Measurements from ENCODE around the gene JUND. TPM values are rescaled to one million over a fixed set of nuclear protein-coding genes. Genes with fewer than 3 reads are reported as not detected.
"Not testable (repeated sequence)": the region's sequence is repeated elsewhere in the genome, so short reads cannot be mapped to it uniquely, and the experiment has no call there.

JUND gene
- total RNA-seq, 2 donors from 2014 or later: 250 to 607 TPM

DNA sequence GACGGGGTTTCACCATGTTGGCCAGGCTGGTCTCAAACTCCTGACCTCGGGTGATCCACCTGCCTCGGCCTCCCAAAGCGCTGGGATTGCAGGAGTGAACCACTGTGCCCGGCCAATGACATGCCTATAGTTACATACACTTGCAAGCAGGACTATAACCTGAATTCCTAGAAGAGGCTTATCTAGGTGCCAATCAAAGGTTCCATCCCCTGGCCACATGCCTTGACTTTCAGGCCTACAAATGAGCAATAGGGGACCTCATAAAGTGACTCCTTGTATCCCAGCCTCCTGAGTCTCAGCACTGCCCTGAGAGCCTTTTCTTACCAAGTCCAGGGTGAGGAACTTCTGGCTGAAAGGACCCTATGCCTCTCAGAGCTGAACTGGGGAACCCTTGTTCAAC, 45.4 kb upstream of the JUND start:
- Histone ChIP-seq H3K27ac (no peak overlapping the region), H3K27me3 (no peaks in the 10 kb centered on the region), H3K4me1 (peaks cover 30% of the 10 kb centered on the region), H3K4me3 (no peak overlapping the region), H3K9me3 (no peaks in the 10 kb centered on the region), H3K36me3 (replicated peaks in 1 of 2; ENCODE audit: insufficient read depth in 1 of 2, low read depth in 2 of 2) (no peaks in the 10 kb centered on the region)
- 67 to 82% methylated on average over 3 to 5 of the region's 5 CpGs for whole genome bisulfite sequencing, 2 donors
- TF ChIP-seq CTCF (IDR thresholded peaks at IDR 0.05): no peak
- no peak for TF ChIP-seq POLR2A (IDR thresholded peaks at IDR 0.05)
- ATAC-seq (no peak), DNase-seq (no peak)
- intact Hi-C loops (cut with DNase I): no loop called here

GRCh38 chr19:18324373-18324731, 42.9 kb upstream of the JUND start:
- H3K4me3 ChIP-seq; ATAC-seq; H3K9me3 ChIP-seq; DNase-seq; H3K36me3 ChIP-seq (replicated peaks in 1 of 2; ENCODE audit: insufficient read depth in 1 of 2, low read depth in 2 of 2); intact Hi-C loops (cut with DNase I); H3K27me3 ChIP-seq: not testable (repeated sequence)
- peaks cover 50% of the 10 kb centered on the region for H3K4me1 ChIP-seq
- peak overlapping the region in 3 of 4 donors; percentile 88 to 92 (median 88) for H3K27ac ChIP-seq
- WGBS, 2 donors: 43 to 48% methylated on average over 6 of the region's 6 CpGs

DNA sequence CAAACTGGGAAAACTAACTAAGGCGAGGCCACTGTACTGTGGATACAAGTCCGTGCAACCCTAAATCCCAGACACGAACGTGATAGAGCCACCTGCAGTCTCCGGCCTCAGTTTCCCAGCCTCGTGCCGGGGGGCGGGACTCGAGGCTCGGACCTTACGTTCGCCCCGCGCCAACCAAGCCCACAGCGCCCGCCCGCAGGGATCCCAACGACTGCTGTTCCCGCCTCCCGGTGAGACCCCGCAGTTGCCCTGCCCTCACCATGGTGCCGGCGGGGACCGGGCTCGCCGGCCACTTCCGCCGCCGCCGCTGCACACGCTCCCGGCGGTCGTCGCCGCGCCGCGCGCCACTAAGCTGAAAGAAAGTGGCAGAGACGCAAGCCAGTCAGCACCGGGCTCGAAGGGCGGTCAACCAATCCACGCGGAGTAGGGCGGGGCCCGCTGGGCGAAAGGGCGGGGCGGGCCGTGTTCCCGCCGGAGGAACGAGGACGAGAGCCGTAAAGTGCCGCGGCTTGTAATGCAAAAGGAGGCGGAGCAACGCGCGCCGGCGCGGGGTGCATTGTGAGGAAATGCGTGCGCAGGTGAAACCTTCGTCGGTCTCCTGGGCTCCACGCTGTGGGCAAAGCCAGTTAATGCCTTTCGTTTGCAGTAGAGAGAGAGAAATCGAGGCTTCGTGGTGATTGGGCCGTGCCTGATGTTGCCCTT, 41.5 kb upstream of the JUND start, which contains the start of gene LSM4:
Gene LSM4 (minus strand): TSS at position 318 of the 702 bp plus-strand sequence. CDS start 56 bp downstream, at position 262.
- DNase-seq (peak; percentile 99), ATAC-seq (peak; percentile 98)
- H3K27me3 ChIP-seq: no peaks in the 10 kb centered on the region
- TF ChIP-seq POLR2A (IDR thresholded peaks at IDR 0.05) (peak; percentile 66 to 78 (median 74)), CTCF (IDR thresholded peaks at IDR 0.05) (peak in 6 of 7 experiments; percentile 5 to 70 (median 58))
- H3K36me3 ChIP-seq (replicated peaks in 1 of 2; ENCODE audit: insufficient read depth in 1 of 2, low read depth in 2 of 2): no peaks in the 10 kb centered on the region
- intact Hi-C loops (cut with DNase I): no loop called here
- H3K9me3 ChIP-seq: no peaks in the 10 kb centered on the region
- peak within 1 kb of the TSS; percentile 50 to 66 for H3K4me3 ChIP-seq
- 0% methylated on average over 23 to 72 of the region's 75 CpGs for WGBS, 2 donors
- H3K27ac ChIP-seq: peak within 1 kb of the TSS; percentile 85 to 92 (median 88)
- peaks cover 55% of the 10 kb centered on the region for H3K4me1 ChIP-seq

DNA sequence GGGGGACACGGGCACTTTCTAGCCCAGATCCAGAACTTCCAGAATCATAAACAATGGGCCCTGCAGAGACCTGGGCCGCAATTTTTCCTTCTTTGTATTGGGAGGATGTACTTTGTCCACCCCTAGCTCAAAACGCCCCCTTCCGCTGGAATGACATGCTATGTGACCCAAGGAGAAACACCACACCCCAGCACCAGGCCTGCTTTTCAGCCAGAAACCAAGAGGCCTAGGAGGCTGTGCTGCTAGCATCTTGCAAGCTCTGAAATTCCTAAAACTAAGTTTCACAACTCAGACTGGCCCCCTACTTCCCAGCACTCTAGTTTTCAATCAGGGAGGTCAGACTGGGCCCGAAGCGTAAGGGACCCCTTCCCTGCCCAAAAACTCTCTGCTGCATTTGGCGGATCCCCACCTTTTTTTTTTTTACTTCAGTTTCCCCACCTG, 40.9 kb upstream of the JUND start:
- Histone ChIP-seq H3K27me3 (no peaks in the 10 kb centered on the region), H3K27ac (peak overlapping the region; percentile 76 to 92 (median 86)), H3K4me1 (peaks cover 57% of the 10 kb centered on the region), H3K9me3 (no peaks in the 10 kb centered on the region), H3K4me3 (peak overlapping the region; percentile 50 to 66), H3K36me3 (replicated peaks in 1 of 2; ENCODE audit: insufficient read depth in 1 of 2, low read depth in 2 of 2) (no peaks in the 10 kb centered on the region)
- TF ChIP-seq POLR2A (IDR thresholded peaks at IDR 0.05): no peak
- no peak for TF ChIP-seq CTCF (IDR thresholded peaks at IDR 0.05)
- 1 to 3% methylated on average over 3 to 7 of the region's 7 CpGs for WGBS, 2 donors
- intact Hi-C loops (cut with DNase I): no loop called here
- ATAC-seq: no peak
- peak in 1 of 4 donors; percentile 47 for DNase-seq

DNA sequence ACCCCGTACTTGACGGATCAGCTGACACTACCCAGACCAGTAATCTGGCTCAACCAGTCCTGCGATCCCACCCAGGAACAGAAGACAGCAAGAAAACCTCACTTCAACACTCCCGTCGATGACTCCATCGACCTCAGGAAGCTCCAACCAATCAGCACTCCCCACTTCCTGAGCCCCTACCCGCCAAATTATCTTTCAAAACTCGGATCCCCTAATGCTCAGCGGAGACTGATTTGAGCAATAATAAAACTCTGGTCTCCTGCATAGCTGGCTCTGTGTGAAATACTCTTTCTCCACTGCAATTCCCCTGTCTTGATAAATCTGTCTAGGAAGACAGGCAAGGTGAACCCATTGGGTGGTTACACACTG, 40.3 kb upstream of the JUND start:
- DNase-seq: no peak
- 15 to 23% methylated on average over 9 of the region's 9 CpGs for WGBS, 2 donors
- no peak for ATAC-seq
- intact Hi-C loops (cut with DNase I): no loop called here
- H3K36me3 ChIP-seq (replicated peaks in 1 of 2; ENCODE audit: insufficient read depth in 1 of 2, low read depth in 2 of 2): no peaks in the 10 kb centered on the region
- H3K4me3 ChIP-seq: no peak overlapping the region
- H3K4me1 ChIP-seq: peaks cover 57% of the 10 kb centered on the region
- no peaks in the 10 kb centered on the region for H3K9me3 ChIP-seq
- no peaks in the 10 kb centered on the region for H3K27me3 ChIP-seq
- no peak for TF ChIP-seq CTCF (IDR thresholded peaks at IDR 0.05)
- no peak for TF ChIP-seq POLR2A (IDR thresholded peaks at IDR 0.05)
- peak overlapping the region in 3 of 4 donors; percentile 76 to 92 (median 88) for H3K27ac ChIP-seq
